ENCODE measurements around the gene ZNF846. TPM values are rescaled to one million over a fixed set of nuclear protein-coding genes. Genes with fewer than 3 reads are reported as not detected.
"Not testable (repeated sequence)": the region's sequence is repeated elsewhere in the genome, so short reads cannot be mapped to it uniquely, and the experiment has no call there.

ZNF846 gene
- polyA plus RNA-seq, 1 donor (not counting 4 experiments of a cell fraction or from before 2014, with no cell fraction given): 8.9 TPM

- Histone ChIP-seq H4K20me1 (ENCODE audit: control insufficient read depth, extremely low read depth, insufficient read depth, low read length) (no peaks in the 10 kb centered on the region), H3K4me2 (ENCODE audit: control insufficient read depth, extremely low read depth, insufficient read depth, low read depth, low read length) (no peak overlapping the region)
- no peak for FAIRE-seq
These were observed 26.9 kb downstream of the ZNF846 start for GRCh38 chr19:9741476-9742171.

GRCh38 chr19:9735986-9736385 lies 32.6 kb downstream of the ZNF846 start:
- H3K9me3 ChIP-seq (ENCODE audit: control insufficient read depth, low read depth, low read length): peaks cover 2% of the 10 kb centered on the region
- no peak overlapping the region for H3K9ac ChIP-seq (ENCODE audit: control insufficient read depth, extremely low read depth, insufficient read depth, low read length)
- H3K79me2 ChIP-seq (ENCODE audit: control insufficient read depth, insufficient read depth, low read length): no peaks in the 10 kb centered on the region
- H3K27me3 ChIP-seq (ENCODE audit: control insufficient read depth, extremely low read depth, insufficient read depth, low read length): no peaks in the 10 kb centered on the region
- no peaks in the 10 kb centered on the region for H4K20me1 ChIP-seq (ENCODE audit: control insufficient read depth, extremely low read depth, insufficient read depth, low read length)
- no peak for FAIRE-seq
- H3K27ac ChIP-seq (ENCODE audit: control insufficient read depth, insufficient read depth, low read length): no peak overlapping the region
- H3K4me1 ChIP-seq (ENCODE audit: control insufficient read depth, extremely low read depth, insufficient read depth, low read length): no peaks in the 10 kb centered on the region
- no peak overlapping the region for H3K4me2 ChIP-seq (ENCODE audit: control insufficient read depth, extremely low read depth, insufficient read depth, low read depth, low read length)
- H2AFZ ChIP-seq (ENCODE audit: control insufficient read depth, low read length): no peak overlapping the region
- H3K36me3 ChIP-seq (ENCODE audit: control insufficient read depth in 2 of 2, extremely low read depth in 1 of 2, insufficient read depth in 2 of 2, low read length in 2 of 2): no peaks in the 10 kb centered on the region
- DNase-seq (ENCODE audit: low read depth, low spot score): no peak
- dilution Hi-C loops (cut with MboI; ENCODE audit: extremely low pct_ligation_motif_present, low sequenced_read_pairs): no loop called here
- H3K4me3 ChIP-seq (ENCODE audit: control insufficient read depth in 2 of 3, extremely low read depth in 1 of 3, insufficient read depth in 2 of 3, low read depth in 1 of 3, low read length in 3 of 3): no peak overlapping the region
- TF ChIP-seq, protein P1, sequence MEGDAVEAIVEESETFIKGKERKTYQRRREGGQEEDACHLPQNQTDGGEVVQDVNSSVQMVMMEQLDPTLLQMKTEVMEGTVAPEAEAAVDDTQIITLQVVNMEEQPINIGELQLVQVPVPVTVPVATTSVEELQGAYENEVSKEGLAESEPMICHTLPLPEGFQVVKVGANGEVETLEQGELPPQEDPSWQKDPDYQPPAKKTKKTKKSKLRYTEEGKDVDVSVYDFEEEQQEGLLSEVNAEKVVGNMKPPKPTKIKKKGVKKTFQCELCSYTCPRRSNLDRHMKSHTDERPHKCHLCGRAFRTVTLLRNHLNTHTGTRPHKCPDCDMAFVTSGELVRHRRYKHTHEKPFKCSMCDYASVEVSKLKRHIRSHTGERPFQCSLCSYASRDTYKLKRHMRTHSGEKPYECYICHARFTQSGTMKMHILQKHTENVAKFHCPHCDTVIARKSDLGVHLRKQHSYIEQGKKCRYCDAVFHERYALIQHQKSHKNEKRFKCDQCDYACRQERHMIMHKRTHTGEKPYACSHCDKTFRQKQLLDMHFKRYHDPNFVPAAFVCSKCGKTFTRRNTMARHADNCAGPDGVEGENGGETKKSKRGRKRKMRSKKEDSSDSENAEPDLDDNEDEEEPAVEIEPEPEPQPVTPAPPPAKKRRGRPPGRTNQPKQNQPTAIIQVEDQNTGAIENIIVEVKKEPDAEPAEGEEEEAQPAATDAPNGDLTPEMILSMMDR (optimal IDR thresholded peaks at IDR 0.05 in 1 of 3, IDR thresholded peaks at IDR 0.05 in 1 of 3, conservative IDR thresholded peaks at IDR 0.05 in 1 of 3; ENCODE audit: extremely low read depth in 1 of 3, insufficient read depth in 2 of 3, low read length in 3 of 3): no peak
- no peak for TF ChIP-seq EZH2 (IDR thresholded peaks at IDR 0.05; ENCODE audit: low read length)
- no peaks in the 10 kb centered on the region for H3K9me1 ChIP-seq (ENCODE audit: control insufficient read depth, extremely low read depth, insufficient read depth, low read length)

More at GRCh38 chr19:9741476-9742171, 26.9 kb downstream of the ZNF846 start:
- Histone ChIP-seq H3K27me3 (ENCODE audit: control insufficient read depth, extremely low read depth, insufficient read depth, low read length) (no peaks in the 10 kb centered on the region), H2AFZ (ENCODE audit: control insufficient read depth, low read length) (no peak overlapping the region), H3K4me3 (ENCODE audit: control insufficient read depth in 2 of 3, extremely low read depth in 1 of 3, insufficient read depth in 2 of 3, low read depth in 1 of 3, low read length in 3 of 3) (no peak overlapping the region), H3K9ac (ENCODE audit: control insufficient read depth, extremely low read depth, insufficient read depth, low read length) (no peak overlapping the region), H3K36me3 (ENCODE audit: control insufficient read depth in 2 of 2, extremely low read depth in 1 of 2, insufficient read depth in 2 of 2, low read length in 2 of 2) (no peaks in the 10 kb centered on the region), H3K9me3 (ENCODE audit: control insufficient read depth, low read depth, low read length) (no peaks in the 10 kb centered on the region), H3K4me1 (ENCODE audit: control insufficient read depth, extremely low read depth, insufficient read depth, low read length) (no peaks in the 10 kb centered on the region), H3K9me1 (ENCODE audit: control insufficient read depth, extremely low read depth, insufficient read depth, low read length) (no peaks in the 10 kb centered on the region), H3K79me2 (ENCODE audit: control insufficient read depth, insufficient read depth, low read length) (no peaks in the 10 kb centered on the region), H3K27ac (ENCODE audit: control insufficient read depth, insufficient read depth, low read length) (no peak overlapping the region)
- TF ChIP-seq EZH2 (IDR thresholded peaks at IDR 0.05; ENCODE audit: low read length): no peak
- TF ChIP-seq, protein P1 (optimal IDR thresholded peaks at IDR 0.05 in 1 of 3, IDR thresholded peaks at IDR 0.05 in 1 of 3, conservative IDR thresholded peaks at IDR 0.05 in 1 of 3; ENCODE audit: extremely low read depth in 1 of 3, insufficient read depth in 2 of 3, low read length in 3 of 3): no peak
- no peak for DNase-seq (ENCODE audit: low read depth, low spot score)
- dilution Hi-C loops (cut with MboI; ENCODE audit: extremely low pct_ligation_motif_present, low sequenced_read_pairs): no loop called here

DNA sequence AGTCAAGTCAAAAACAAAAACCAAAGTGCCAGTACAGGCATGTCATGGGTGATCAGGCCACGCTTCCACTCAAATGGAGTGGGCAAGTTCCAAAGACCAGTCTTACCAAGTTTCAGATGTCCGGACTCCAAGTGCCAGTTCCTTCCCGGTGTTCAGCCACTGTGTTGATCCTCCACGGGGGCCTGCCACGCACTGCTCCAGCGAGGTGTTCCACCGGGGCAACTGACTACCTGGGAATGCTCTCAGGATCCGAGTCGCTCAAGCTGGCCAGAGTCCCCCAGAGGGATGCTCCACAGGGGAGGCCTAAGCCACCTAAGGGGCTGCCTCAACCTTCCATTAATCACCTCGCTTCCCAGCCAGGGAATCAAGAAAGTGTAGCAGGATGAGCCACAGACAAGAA lies 38.5 kb downstream of the ZNF846 start:
- dilution Hi-C loops (cut with MboI; ENCODE audit: extremely low pct_ligation_motif_present, low sequenced_read_pairs); H3K9me1 ChIP-seq (ENCODE audit: control insufficient read depth, extremely low read depth, insufficient read depth, low read length); H3K4me3 ChIP-seq (ENCODE audit: control insufficient read depth in 2 of 3, extremely low read depth in 1 of 3, insufficient read depth in 2 of 3, low read depth in 1 of 3, low read length in 3 of 3); H3K9ac ChIP-seq (ENCODE audit: control insufficient read depth, extremely low read depth, insufficient read depth, low read length); DNase-seq (ENCODE audit: low read depth, low spot score); H3K27ac ChIP-seq (ENCODE audit: control insufficient read depth, insufficient read depth, low read length); H3K79me2 ChIP-seq (ENCODE audit: control insufficient read depth, insufficient read depth, low read length); H3K27me3 ChIP-seq (ENCODE audit: control insufficient read depth, extremely low read depth, insufficient read depth, low read length); H3K4me1 ChIP-seq (ENCODE audit: control insufficient read depth, extremely low read depth, insufficient read depth, low read length); H3K4me2 ChIP-seq (ENCODE audit: control insufficient read depth, extremely low read depth, insufficient read depth, low read depth, low read length); H3K9me3 ChIP-seq (ENCODE audit: control insufficient read depth, low read depth, low read length); H4K20me1 ChIP-seq (ENCODE audit: control insufficient read depth, extremely low read depth, insufficient read depth, low read length); H3K36me3 ChIP-seq (ENCODE audit: control insufficient read depth in 2 of 2, extremely low read depth in 1 of 2, insufficient read depth in 2 of 2, low read length in 2 of 2); H2AFZ ChIP-seq (ENCODE audit: control insufficient read depth, low read length); FAIRE-seq: not testable (repeated sequence)
